ENCODE data around the gene HBG1. TPM values are rescaled to one million over a fixed set of nuclear protein-coding genes. Genes with fewer than 3 reads are reported as not detected.

Gene HBG1
- total RNA-seq, 3 donors from 2014 or later (not counting 1 experiment from before 2014, with no cell fraction given), result not detected

GRCh38 chr11:5275369-5276110 lies 25.9 kb upstream of the HBG1 start:
- Histone ChIP-seq H3K36me3 (ENCODE audit: control insufficient read depth, insufficient read depth, low read length) (no peaks in the 10 kb centered on the region), H3K9me3 (ENCODE audit: control insufficient read depth, insufficient read depth, low read length) (no peaks in the 10 kb centered on the region), H3K4me1 (ENCODE audit: control insufficient read depth, insufficient read depth, low read length) (no peaks in the 10 kb centered on the region), H3K27me3 (ENCODE audit: control insufficient read depth, insufficient read depth, low read length) (no peaks in the 10 kb centered on the region), H3K27ac (ENCODE audit: low read length) (no peak overlapping the region), H3K4me3 (ENCODE audit: low read length) (no peak overlapping the region)
- H3K27ac Mint-ChIP-seq, result no peak overlapping the region
- no peaks in the 10 kb centered on the region for H3K27me3 Mint-ChIP-seq (ENCODE audit: low read depth in 2 of 2)
- no peak for TF ChIP-seq CTCF (IDR thresholded peaks at IDR 0.05)
- H3K4me1 Mint-ChIP-seq, result no peaks in the 10 kb centered on the region
- no peaks in the 10 kb centered on the region for H3K36me3 Mint-ChIP-seq
- 82% methylated on average over 5 of the region's 6 CpGs for WGBS (ENCODE audit: insufficient coverage)
- DNase-seq (no peak), ATAC-seq (no peak)
- intact Hi-C loops (cut with micrococcal nuclease), result no loop called here
- H3K4me3 Mint-ChIP-seq, result no peak overlapping the region
- H3K9me3 Mint-ChIP-seq, result no peaks in the 10 kb centered on the region

GRCh38 chr11:5274395-5274794 lies 24.7 kb upstream of the HBG1 start:
- H3K9me3 Mint-ChIP-seq, result no peaks in the 10 kb centered on the region
- Histone ChIP-seq H3K36me3 (ENCODE audit: control insufficient read depth, insufficient read depth, low read length) (no peaks in the 10 kb centered on the region), H3K4me1 (ENCODE audit: control insufficient read depth, insufficient read depth, low read length) (no peaks in the 10 kb centered on the region), H3K27me3 (ENCODE audit: control insufficient read depth, insufficient read depth, low read length) (no peaks in the 10 kb centered on the region), H3K27ac (ENCODE audit: low read length) (no peak overlapping the region), H3K9me3 (ENCODE audit: control insufficient read depth, insufficient read depth, low read length) (no peaks in the 10 kb centered on the region), H3K4me3 (ENCODE audit: low read length) (no peak overlapping the region)
- no peak for TF ChIP-seq CTCF (IDR thresholded peaks at IDR 0.05)
- 79% methylated on average over 5 of the region's 5 CpGs for WGBS (ENCODE audit: insufficient coverage)
- no peak overlapping the region for H3K27ac Mint-ChIP-seq
- H3K36me3 Mint-ChIP-seq, result no peaks in the 10 kb centered on the region
- no peaks in the 10 kb centered on the region for H3K4me1 Mint-ChIP-seq
- H3K27me3 Mint-ChIP-seq (ENCODE audit: low read depth in 2 of 2), result no peaks in the 10 kb centered on the region
- DNase-seq (no peak), ATAC-seq (no peak)
- no peak overlapping the region for H3K4me3 Mint-ChIP-seq
- intact Hi-C loops (cut with micrococcal nuclease), result no loop called here

GRCh38 chr11:5272395-5273017 lies 22.8 kb upstream of the HBG1 start:
- no peaks in the 10 kb centered on the region for H3K36me3 ChIP-seq (ENCODE audit: control insufficient read depth, insufficient read depth, low read length)
- TF ChIP-seq CTCF (IDR thresholded peaks at IDR 0.05), result no peak
- H3K27me3 ChIP-seq (ENCODE audit: control insufficient read depth, insufficient read depth, low read length), result no peaks in the 10 kb centered on the region
- 85% methylated on average over 1 of the region's 4 CpGs for WGBS (ENCODE audit: insufficient coverage)
- intact Hi-C loops (cut with micrococcal nuclease), result no loop called here
- ATAC-seq (no peak), DNase-seq (no peak)
- no peak overlapping the region for H3K27ac ChIP-seq (ENCODE audit: low read length)
- H3K9me3 ChIP-seq (ENCODE audit: control insufficient read depth, insufficient read depth, low read length), result no peaks in the 10 kb centered on the region
- no peak overlapping the region for H3K4me3 ChIP-seq (ENCODE audit: low read length)
- no peaks in the 10 kb centered on the region for H3K36me3 Mint-ChIP-seq
- H3K4me3 Mint-ChIP-seq, result no peak overlapping the region
- no peaks in the 10 kb centered on the region for H3K9me3 Mint-ChIP-seq
- no peaks in the 10 kb centered on the region for H3K27me3 Mint-ChIP-seq (ENCODE audit: low read depth in 2 of 2)
- H3K27ac Mint-ChIP-seq, result no peak overlapping the region
- no peaks in the 10 kb centered on the region for H3K4me1 ChIP-seq (ENCODE audit: control insufficient read depth, insufficient read depth, low read length)
- no peaks in the 10 kb centered on the region for H3K4me1 Mint-ChIP-seq
